ENCODE data around the gene HIVEP3.
A peak's percentile ranks its signal among the peaks of the same experiment; 100 is the strongest.

HIVEP3 gene

GRCh38 chr1:41496080-41497055 lies 422.4 kb downstream of the HIVEP3 start (continued):
- TF ChIP-seq PRDM2 (tag by site-specific recombination; IDR thresholded peaks at IDR 0.05; ENCODE audit: borderline replicate concordance) (no peak), SP2 (tag by site-specific recombination; IDR thresholded peaks at IDR 0.05) (peak; percentile 43), ZBTB48 (tag by site-specific recombination; IDR thresholded peaks at IDR 0.05) (peak; percentile 70), ZNF148 (tag by site-specific recombination; IDR thresholded peaks at IDR 0.05; ENCODE audit: borderline replicate concordance) (no peak), ZNF398 (tag by site-specific recombination; IDR thresholded peaks at IDR 0.05) (peak; percentile 50; the same call in 1 of the 2 replicates), ZNF394 (tag by site-specific recombination; IDR thresholded peaks at IDR 0.05; ENCODE audit: borderline replicate concordance) (no peak), INSM2 (tag by site-specific recombination; IDR thresholded peaks at IDR 0.05) (peak; percentile 81), ZNF473 (tag by site-specific recombination; IDR thresholded peaks at IDR 0.05) (no peak)

- Histone ChIP-seq H3K27ac (ENCODE audit: extremely low read depth, low read depth, low read length) (peak overlapping the region; percentile 58; the same call in 1 of the 2 replicates), H3K9me3 (ENCODE audit: control insufficient read depth, insufficient read depth, low read depth, low read length) (no peaks in the 10 kb centered on the region), H3K4me3 (ENCODE audit: low read depth, low read length) (no peak overlapping the region), H3K36me3 (ENCODE audit: control insufficient read depth in 2 of 2, insufficient read depth in 1 of 2, low read length in 2 of 2) (no peaks in the 10 kb centered on the region), H3K4me1 (ENCODE audit: control insufficient read depth, insufficient read depth, low read length) (peaks cover 2% of the 10 kb centered on the region)
- POLR2A ChIA-PET, result no interaction called here
- CTCF ChIA-PET, result interaction anchor here (0.7 to 3.9 kb wide), 9 partner anchors 10 to 219 kb away, joined by 3 to 34 read pairs (median 3); partner anchors contain the start of gene EDN2
- no peak for TF ChIP-seq ZBTB48 (tag by site-specific recombination; IDR thresholded peaks at IDR 0.05)
- TF ChIP-seq ZNF513 (tag by site-specific recombination; IDR thresholded peaks at IDR 0.05), result no peak
- peak; percentile 13; the same call in 1 of the 2 replicates for TF ChIP-seq GLIS2 (tag by site-specific recombination; IDR thresholded peaks at IDR 0.05)
- TF ChIP-seq HIC1 (tag by site-specific recombination; IDR thresholded peaks at IDR 0.05), result no peak
- TF ChIP-seq ZNF10 (tag by site-specific recombination; IDR thresholded peaks at IDR 0.05), result 0 out of 2 replicates have a peak, but pooled peaks have one; percentile 31
- TF ChIP-seq TRIM28 (IDR thresholded peaks at IDR 0.05; ENCODE audit: borderline replicate concordance, low read length), result peak; percentile 24; the same call in 1 of the 2 replicates
- peak; percentile 38; the same call in 1 of the 2 replicates for TF ChIP-seq ZIC2 (tag by site-specific recombination; IDR thresholded peaks at IDR 0.05)
- 0 out of 2 replicates have a peak, but pooled peaks have one; percentile 9 for TF ChIP-seq KLF9 (tag by site-specific recombination; IDR thresholded peaks at IDR 0.05; ENCODE audit: low read depth)
- no peak for TF ChIP-seq ZNF707 (tag by site-specific recombination; IDR thresholded peaks at IDR 0.05)
Observed at GRCh38 chr1:41495210-41495948, 423.3 kb downstream of the HIVEP3 start.

All from HEK293 (cell line).